Adipose tissue (tissue), 3 donors: ENCODE data around the gene CYBC1. TPM values are rescaled to one million over a fixed set of nuclear protein-coding genes. Genes with fewer than 3 reads are reported as not detected.
"Not testable (repeated sequence)": the region's sequence is repeated elsewhere in the genome, so short reads cannot be mapped to it uniquely, and the experiment has no call there.

ENCODE experiments used
- H3K27ac ChIP-seq: one replicate; pipeline ENCODE4 v1.5.1; 2013; ENCODE audit warnings: low read depth, low read length
- WGBS, 3 donors: extraction: QIAGEN DNeasy Blood & Tissue Kit; methylation state at CpG; one replicate each; pipeline ENCODE4 v1.1.7; 2013; 5-methylcytosine and 5-hydroxymethylcytosine counted together
- polyA plus RNA-seq, 3 donors: library from polyadenylated mRNA; stranded (reverse); fragments of 200-250 nt; gene quantifications; one replicate each; pipeline ENCODE4 v1.2.3, GENCODE V29; 2013
- donor health status: healthy with polysubstance abuse.
- donor health status: Bipolar disorder and iron deficiency.
- donor health status: healthy.

The CYBC1 gene
- polyA plus RNA-seq, 3 donors, result 42.5 to 70.0 (median 43.6) TPM

- WGBS, 3 donors, result 74 to 91% (median 88%) methylated on average over 6 of the region's 6 CpGs
- H3K27ac ChIP-seq, result no peak overlapping the region
These were observed 32.7 kb upstream of the CYBC1 start for GRCh38 chr17:82483204-82483660.

GRCh38 chr17:82480318-82480717, 29.8 kb upstream of the CYBC1 start:
- 82 to 86% (median 85%) methylated on average over 9 of the region's 9 CpGs for WGBS, 3 donors
- no peak overlapping the region for H3K27ac ChIP-seq

- H3K27ac ChIP-seq, result no peak overlapping the region
- WGBS, 3 donors, result 65 to 80% (median 73%) methylated on average over 5 of the region's 5 CpGs
These were observed 29.1 kb upstream of the CYBC1 start for GRCh38 chr17:82479602-82480001.

GRCh38 chr17:82477934-82478333, 27.4 kb upstream of the CYBC1 start:
- H3K27ac ChIP-seq, result no peak overlapping the region
- WGBS, 3 donors, result 90 to 91% (median 90%) methylated on average over 8 of the region's 8 CpGs

GRCh38 chr17:82475458-82475857, 24.9 kb upstream of the CYBC1 start:
- 88 to 93% (median 90%) methylated on average over 8 of the region's 8 CpGs for WGBS, 3 donors
- no peak overlapping the region for H3K27ac ChIP-seq

GRCh38 chr17:82474223-82475010, 23.9 kb upstream of the CYBC1 start:
- no peak overlapping the region for H3K27ac ChIP-seq
- WGBS, 3 donors, result 75 to 87% (median 86%) methylated on average over 11 of the region's 11 CpGs

- 95 to 98% (median 98%) methylated on average over 7 of the region's 7 CpGs for WGBS, 3 donors
These were observed 19.5 kb upstream of the CYBC1 start for GRCh38 chr17:82470065-82470464.

GRCh38 chr17:82468692-82469091, 18.1 kb upstream of the CYBC1 start:
- 74 to 95% (median 94%) methylated on average over 7 of the region's 7 CpGs for WGBS, 3 donors
- no peak overlapping the region for H3K27ac ChIP-seq

More at GRCh38 chr17:82470065-82470464, 19.5 kb upstream of the CYBC1 start:
- no peak overlapping the region for H3K27ac ChIP-seq

GRCh38 chr17:82465023-82465603, 14.6 kb upstream of the CYBC1 start:
- no peak overlapping the region for H3K27ac ChIP-seq
- WGBS, 3 donors, result 85 to 87% (median 86%) methylated on average over 7 of the region's 7 CpGs

GRCh38 chr17:82464567-82464929, 14.0 kb upstream of the CYBC1 start:
- WGBS, 3 donors, result 83 to 93% (median 86%) methylated on average over 11 of the region's 11 CpGs

GRCh38 chr17:82463925-82464566, 13.5 kb upstream of the CYBC1 start:
- no peak overlapping the region for H3K27ac ChIP-seq
- WGBS, 3 donors, result 58 to 69% (median 68%) methylated on average over 7 of the region's 7 CpGs

More at GRCh38 chr17:82464567-82464929, 14.0 kb upstream of the CYBC1 start:
- H3K27ac ChIP-seq, result no peak overlapping the region

- no peak overlapping the region for H3K27ac ChIP-seq
- 79 to 89% (median 85%) methylated on average over 6 of the region's 6 CpGs for WGBS, 3 donors
These were observed 12.8 kb upstream of the CYBC1 start for GRCh38 chr17:82463391-82463790.

GRCh38 chr17:82461827-82462524, 11.4 kb upstream of the CYBC1 start:
- WGBS, 3 donors, result 26 to 84% (median 75%) methylated on average over 10 of the region's 10 CpGs
- H3K27ac ChIP-seq, result no peak overlapping the region

GRCh38 chr17:82459936-82460335, 9.4 kb upstream of the CYBC1 start:
- not testable (repeated sequence) for H3K27ac ChIP-seq
- WGBS, 3 donors, result 94 to 97% (median 96%) methylated on average over 9 of the region's 9 CpGs

- 0 to 1% (median 0%) methylated on average over 54 to 62 of the region's 62 CpGs for WGBS, 3 donors
- H3K27ac ChIP-seq, result no peak overlapping the region
These were observed 8.4 kb upstream of the CYBC1 start for GRCh38 chr17:82458885-82459424.

- WGBS, 3 donors, result 0 to 1% (median 0%) methylated on average over 65 to 85 of the region's 85 CpGs
- H3K27ac ChIP-seq, result peak within 1 kb of the TSS; percentile 100
These were observed 7.8 kb upstream of the CYBC1 start, which contains the start of gene NARF for GRCh38 chr17:82458179-82458884. Gene NARF, plus strand, starts transcription at chr17:82458741. Its CDS starts 63 bp downstream, at chr17:82458804.

- WGBS, 3 donors, result 0 to 1% (median 0%) methylated on average over 8 of the region's 8 CpGs
- H3K27ac ChIP-seq, result peak overlapping the region; percentile 100
These were observed 7.3 kb upstream of the CYBC1 start for GRCh38 chr17:82457929-82458178.
